HG02840 (cell line): ENCODE data around the gene GNAO1.

Experiments used
- ATAC-seq: cut with Tn5 transposase; IDR thresholded peaks from one replicate; pipeline ENCODE4 v1.9.1; 2021; ENCODE audit warnings: mild to moderate bottlenecking, moderate library complexity, moderate number of reproducible peaks; ENCODE audit not compliant: unreplicated experiment, low FRiP score

The GNAO1 gene

GRCh38 chr16:56305956-56306565 is 114.8 kb downstream of the GNAO1 start:
- no peak for ATAC-seq

DNA sequence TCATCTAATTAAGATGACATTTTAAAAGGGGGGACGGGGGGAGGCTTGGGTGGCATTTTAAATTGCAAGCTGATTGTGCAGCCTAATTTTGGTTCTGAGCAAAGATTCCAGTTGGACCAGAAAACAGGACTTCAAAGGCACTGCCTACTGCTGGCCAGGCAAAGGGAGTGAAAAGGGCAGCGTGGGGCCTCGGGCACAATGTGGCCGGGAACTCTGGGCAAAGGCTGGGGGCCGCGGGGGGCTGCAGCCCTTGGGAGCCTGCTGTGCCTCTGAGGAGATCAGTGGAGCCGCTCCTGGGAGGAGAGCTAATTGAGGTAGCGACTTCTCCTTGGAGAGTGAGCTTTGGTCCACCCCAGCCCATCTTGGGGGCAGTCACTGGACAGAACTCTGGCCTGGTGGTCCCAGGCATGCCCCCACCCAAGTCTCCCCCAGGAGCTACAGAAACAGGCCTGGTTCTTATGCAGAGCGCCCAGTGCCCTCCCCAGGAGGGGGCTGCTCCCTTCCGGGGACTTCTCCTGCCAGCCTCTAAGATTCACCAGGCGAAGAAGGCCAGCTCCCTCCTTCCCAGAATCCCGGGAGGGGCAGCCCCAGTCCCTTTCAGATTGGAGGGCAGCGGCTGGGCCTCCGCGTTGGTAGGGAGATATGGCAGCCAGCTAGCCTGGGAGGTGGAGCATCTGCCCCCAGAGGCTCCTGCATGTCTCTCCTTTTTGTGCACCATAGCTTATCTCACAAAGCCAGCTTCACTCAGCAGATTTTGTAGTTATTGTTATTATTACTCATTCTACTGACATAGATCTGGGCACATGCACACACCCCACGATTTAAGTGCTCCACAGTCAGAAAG is 115.6 kb downstream of the GNAO1 start:
- no peak for ATAC-seq

- ATAC-seq = no peak
Observed at GRCh38 chr16:56307534-56307873, 116.2 kb downstream of the GNAO1 start.

GRCh38 chr16:56309008-56309407 is 117.7 kb downstream of the GNAO1 start:
- ATAC-seq = no peak

DNA sequence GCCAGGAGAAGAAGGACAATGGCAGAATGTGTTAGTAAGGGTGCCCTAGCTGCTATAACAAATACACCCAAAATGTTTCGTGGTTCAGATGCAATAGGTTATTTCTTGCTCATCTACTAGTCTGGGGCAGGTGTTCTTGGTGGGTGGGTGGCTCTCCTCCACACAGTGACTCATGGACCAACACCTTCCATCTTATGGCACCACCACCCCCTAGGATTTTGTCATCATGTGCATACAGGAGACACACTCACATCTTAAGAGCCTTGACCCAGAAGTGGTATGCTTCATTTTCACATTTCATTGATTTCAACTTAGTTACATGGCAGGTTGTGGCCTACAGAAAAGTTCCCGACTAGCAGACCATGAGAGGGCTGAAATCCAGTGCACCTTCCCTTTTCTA is 119.4 kb downstream of the GNAO1 start:
- ATAC-seq = no peak

DNA sequence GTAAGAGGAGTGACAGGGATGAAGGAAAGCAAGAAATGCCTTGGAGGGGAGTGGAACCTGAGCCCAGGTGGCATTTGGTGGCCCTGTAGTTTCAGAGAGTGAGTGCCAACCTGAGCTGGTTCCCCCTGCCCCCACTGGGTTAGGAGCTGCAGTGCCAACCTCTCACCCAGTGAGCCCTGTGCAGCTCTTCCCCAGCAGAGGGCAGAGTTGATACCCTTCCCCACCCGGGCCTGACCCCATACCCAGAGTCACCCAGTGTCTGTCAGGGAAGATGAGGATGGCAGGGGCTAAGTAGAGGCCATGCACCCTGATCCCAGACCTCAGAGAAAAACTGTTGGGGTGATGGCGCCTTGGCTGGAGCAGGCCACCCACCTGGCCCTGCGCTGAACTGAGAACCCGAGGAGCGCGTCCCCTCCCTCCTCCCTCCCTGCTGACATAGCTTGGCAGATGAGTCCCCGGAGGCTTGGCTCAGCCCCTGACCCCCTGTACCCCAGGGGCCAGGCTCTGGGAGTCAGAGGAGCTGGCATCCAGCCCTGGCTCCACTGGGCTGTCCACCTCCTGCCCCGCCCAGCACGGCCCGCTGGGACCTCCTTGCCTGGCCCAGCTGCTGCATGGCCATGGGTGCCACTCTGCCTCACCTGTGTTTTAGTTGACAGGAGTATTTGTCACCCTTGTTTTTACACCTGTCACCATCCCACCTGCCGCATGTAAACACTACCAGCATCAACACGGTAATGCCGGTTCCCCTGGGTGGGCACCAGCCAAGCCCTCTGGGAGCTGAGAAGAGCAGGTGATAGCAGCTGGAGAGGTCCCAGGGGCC is 120.1 kb downstream of the GNAO1 start:
- no peak for ATAC-seq

- no peak for ATAC-seq
Observed at GRCh38 chr16:56312028-56312300, 120.7 kb downstream of the GNAO1 start.

DNA sequence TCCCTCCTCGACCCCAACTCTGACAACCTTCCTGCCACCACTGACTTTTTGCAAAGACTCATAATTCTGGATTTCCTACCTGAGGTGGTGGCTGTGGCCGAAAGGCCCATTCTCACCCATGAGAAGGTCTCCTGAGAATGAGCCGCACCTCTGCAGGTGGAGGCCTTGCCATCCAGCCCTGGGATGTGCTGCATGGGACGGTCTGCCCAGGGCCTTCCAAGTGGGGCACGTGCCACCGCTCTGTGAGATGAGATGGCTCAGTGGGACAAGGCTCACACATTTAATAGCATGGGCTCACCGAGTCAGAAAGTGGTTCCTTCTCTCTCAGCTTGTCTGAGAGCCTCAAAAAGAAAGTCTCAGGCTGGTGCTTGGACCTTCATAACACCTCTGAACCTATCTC is 121.3 kb downstream of the GNAO1 start:
- no peak for ATAC-seq

GRCh38 chr16:56314244-56314850 is 123.1 kb downstream of the GNAO1 start:
- no peak for ATAC-seq

DNA sequence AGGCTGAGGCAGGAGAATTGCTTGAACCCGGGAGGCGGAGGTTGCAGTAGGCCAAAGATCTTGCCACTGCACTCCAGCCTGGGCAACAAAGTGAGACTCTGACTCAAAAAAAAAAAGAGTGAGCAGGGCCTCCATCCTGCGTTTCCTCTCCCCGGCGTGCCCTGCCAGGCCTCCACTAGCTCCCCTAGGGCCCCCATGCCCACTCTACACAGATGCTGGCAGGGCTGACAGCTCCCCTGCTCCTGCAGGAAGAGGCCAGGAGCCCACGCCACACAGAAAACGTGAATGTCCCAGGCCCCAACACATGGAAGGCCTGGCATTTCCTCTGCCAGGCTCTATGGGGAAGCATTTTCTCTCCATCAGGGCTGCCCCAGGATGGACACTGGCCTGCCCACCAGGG is 124.7 kb downstream of the GNAO1 start:
- ATAC-seq = no peak

DNA sequence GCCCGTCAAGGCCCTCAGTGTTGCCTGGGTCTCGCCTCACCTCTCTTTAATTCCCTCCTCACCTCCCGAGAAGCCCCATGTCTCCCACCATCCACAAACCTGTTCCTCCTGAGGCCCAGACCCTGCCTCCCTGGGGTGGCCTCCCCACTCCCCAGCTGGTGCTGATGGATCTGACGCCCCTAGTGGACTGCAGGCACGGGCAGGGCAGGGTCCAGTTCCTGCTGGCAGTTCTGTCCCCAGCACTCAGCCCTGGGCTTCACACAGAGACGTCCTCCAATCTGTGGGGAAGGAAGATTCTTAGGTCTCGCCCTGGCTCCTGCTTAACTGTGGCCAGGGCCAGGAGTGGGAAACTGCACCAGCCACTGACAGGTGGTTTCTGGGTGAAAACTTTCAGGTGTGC is 125.3 kb downstream of the GNAO1 start:
- ATAC-seq = no peak

- ATAC-seq = no peak
Observed at GRCh38 chr16:56317998-56318826, 126.9 kb downstream of the GNAO1 start.

DNA sequence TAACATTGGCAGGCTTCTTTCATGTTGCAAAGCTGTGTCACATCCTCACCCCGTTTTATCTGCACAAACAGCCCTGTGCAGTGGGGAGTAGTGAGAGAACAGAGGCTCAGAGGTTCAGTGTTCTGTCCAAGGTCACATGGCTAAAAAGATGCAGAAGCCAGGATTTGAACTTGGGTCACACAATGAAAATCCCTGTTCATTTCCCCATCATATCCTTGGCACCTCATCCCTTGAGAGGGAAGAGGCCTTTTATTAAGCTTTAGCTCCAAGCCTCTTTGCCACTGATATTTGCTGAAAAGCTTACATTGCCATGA is 127.5 kb downstream of the GNAO1 start:
- ATAC-seq = no peak

GRCh38 chr16:56319376-56319775 is 128.1 kb downstream of the GNAO1 start:
- ATAC-seq = no peak

- ATAC-seq = no peak
Observed at GRCh38 chr16:56320056-56320455, 128.8 kb downstream of the GNAO1 start.

DNA sequence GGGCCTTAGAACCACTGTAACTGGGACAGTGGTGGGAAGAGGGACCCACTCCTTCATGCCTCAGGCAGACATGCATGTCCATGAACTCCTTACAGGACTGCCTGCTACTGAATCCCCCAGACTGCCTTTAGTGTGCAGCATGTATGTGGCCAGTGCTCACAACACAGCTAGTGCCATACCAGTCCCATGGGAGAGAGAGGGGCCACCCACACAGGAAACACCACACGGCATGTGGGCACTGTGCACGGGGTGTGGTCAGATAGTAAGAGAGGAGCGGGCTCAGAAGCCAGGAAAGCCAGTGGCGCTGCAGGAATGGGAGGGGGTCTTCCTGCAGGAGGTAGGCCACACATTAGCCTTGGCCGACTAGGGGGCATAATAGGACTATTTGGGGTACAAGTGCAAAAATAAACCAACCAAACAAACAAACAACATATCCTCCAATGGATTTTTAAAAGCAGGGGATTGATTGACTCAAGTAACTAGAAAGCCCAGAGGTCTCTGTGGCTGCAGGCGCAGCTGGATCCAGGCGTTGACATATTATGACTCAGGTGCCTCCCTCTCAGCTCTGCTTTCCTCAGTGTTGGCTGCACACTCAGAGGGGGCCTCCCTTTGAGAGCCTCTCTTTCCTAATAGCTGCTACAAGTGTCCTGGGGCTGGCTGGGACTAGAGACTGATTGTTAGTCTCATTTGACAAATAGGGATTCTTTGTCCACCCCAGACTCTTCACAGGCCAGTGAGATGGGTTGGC is 129.7 kb downstream of the GNAO1 start:
- ATAC-seq = no peak

GRCh38 chr16:56321571-56321970 is 130.3 kb downstream of the GNAO1 start:
- ATAC-seq = no peak

GRCh38 chr16:56324406-56324805 is 133.1 kb downstream of the GNAO1 start:
- ATAC-seq = no peak

- no peak for ATAC-seq
Observed at GRCh38 chr16:56325956-56326355, 134.7 kb downstream of the GNAO1 start.
